ENCODE measurements around the gene KATNB1.

- no peak for TF ChIP-seq EMX1 (CRISPR knock-in tag; IDR thresholded peaks at IDR 0.05)
- TF ChIP-seq ATF2 (CRISPR knock-in tag; IDR thresholded peaks at IDR 0.05; ENCODE audit: borderline replicate concordance, low read depth): no peak
- TF ChIP-seq, protein P1, sequence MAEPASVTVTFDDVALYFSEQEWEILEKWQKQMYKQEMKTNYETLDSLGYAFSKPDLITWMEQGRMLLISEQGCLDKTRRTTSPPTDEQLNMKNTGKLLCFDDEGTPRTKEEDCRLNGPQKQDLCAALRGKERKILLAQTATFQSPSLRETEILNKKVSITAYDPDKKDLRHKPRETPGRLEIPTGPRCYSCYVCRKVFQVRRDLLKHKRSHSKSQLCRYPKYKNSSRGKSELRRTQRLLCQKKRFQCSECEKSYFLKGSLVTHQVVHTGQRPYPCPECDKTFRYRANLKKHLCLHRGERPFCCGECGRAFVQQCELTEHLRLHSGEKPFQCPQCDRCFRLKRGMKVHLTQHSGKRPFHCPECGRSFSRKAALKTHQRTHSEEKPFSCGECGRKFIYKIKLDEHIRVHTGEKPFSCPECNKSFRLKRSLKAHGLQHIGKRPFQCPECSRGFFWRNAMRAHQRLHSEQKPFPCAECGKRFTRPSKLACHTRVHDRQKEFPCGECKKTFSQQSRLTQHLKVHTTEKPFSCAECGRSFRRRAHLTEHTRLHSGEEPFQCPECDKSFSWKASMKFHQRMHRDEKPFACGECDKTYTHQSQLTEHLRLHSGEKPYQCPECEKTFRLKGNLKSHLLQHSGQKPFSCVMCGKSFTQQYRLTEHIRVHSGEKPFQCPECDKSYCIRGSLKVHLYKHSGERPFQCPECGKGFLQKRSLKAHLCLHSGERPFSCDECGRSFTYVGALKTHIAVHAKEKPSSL (CRISPR knock-in tag; conservative IDR thresholded peaks at IDR 0.05): no peak
Observed at GRCh38 chr16:57775661-57776469, 40.3 kb downstream of the KATNB1 start.
